ENCODE data around the gene PCSK5. TPM values are rescaled to one million over a fixed set of nuclear protein-coding genes. Genes with fewer than 3 reads are reported as not detected.

The PCSK5 gene
- total and polyA plus RNA-seq, 2 of the 8 experiments (the other 6 are each of a cell fraction or from before 2014, with no cell fraction given) = 5.5 to 10.7 TPM

GRCh38 chr9:76109953-76110352 lies 219.5 kb downstream of the PCSK5 start:
- no peak overlapping the region for H2BK12ac ChIP-seq (ENCODE audit: low read depth, low read length)
- no peak overlapping the region for H3K27ac ChIP-seq (ENCODE audit: low read depth, low read length)
- H2BK120ac ChIP-seq (replicated peaks; ENCODE audit: low read depth, low read length) = no peak overlapping the region
- no peaks in the 10 kb centered on the region for H3K36me3 ChIP-seq (ENCODE audit: control insufficient read depth in 2 of 4, insufficient read depth in 4 of 4, low read length in 3 of 4)
- ChIA-PET CTCF (ENCODE audit: partially characterized antibody) (interaction anchor here (0.6 to 1.7 kb wide), 5 partner anchors 13 to 191 kb away, joined by 3 to 6 read pairs (median 3); no protein-coding TSS in a partner anchor), POLR2A (ENCODE audit: partially characterized antibody) (no interaction called here)
- DNase-seq (ENCODE audit: low read depth in 1 of 2, low spot score in 2 of 2) (no peak), FAIRE-seq (no peak)
- no peak overlapping the region for H3K4ac ChIP-seq (replicated peaks; ENCODE audit: insufficient read length, low read depth, low read length)
- H4K8ac ChIP-seq (ENCODE audit: extremely low read depth, insufficient read depth, low read length) = no peak overlapping the region
- no peak overlapping the region for H2BK5ac ChIP-seq (ENCODE audit: low read depth, low read length)
- H3K9ac ChIP-seq (replicated peaks in 1 of 4; ENCODE audit: extremely low read depth in 1 of 4, low read depth in 3 of 4, low read length in 3 of 4) = no peak overlapping the region
- no peak overlapping the region for H3K56ac ChIP-seq (replicated peaks; ENCODE audit: insufficient read length, low read depth, low read length)
- H2BK15ac ChIP-seq (ENCODE audit: low read length) = no peak overlapping the region
- H3K79me1 ChIP-seq (ENCODE audit: low read depth, low read length) = no peaks in the 10 kb centered on the region
- H4K91ac ChIP-seq (replicated peaks; ENCODE audit: insufficient read length, low read length) = no peak overlapping the region
- no peak overlapping the region for H3K14ac ChIP-seq (ENCODE audit: insufficient read length)
- no peak overlapping the region for H2BK20ac ChIP-seq (ENCODE audit: low read length)
- H3K4me3 ChIP-seq (ENCODE audit: extremely low read depth in 1 of 4, insufficient read depth in 2 of 4, low read depth in 3 of 4, low read length in 4 of 4) = no peak overlapping the region
- no peaks in the 10 kb centered on the region for H4K20me1 ChIP-seq (replicated peaks in 1 of 2; ENCODE audit: control insufficient read depth in 1 of 2, insufficient read depth in 2 of 2, low read length in 2 of 2)
- no peaks in the 10 kb centered on the region for H3K4me1 ChIP-seq (replicated peaks in 1 of 4; ENCODE audit: control insufficient read depth in 3 of 4, insufficient read depth in 4 of 4, low read length in 3 of 4)
- H3K79me2 ChIP-seq (ENCODE audit: control insufficient read depth in 1 of 2, insufficient read depth in 2 of 2, low read length in 2 of 2) = no peaks in the 10 kb centered on the region
- H2AFZ ChIP-seq (ENCODE audit: low read length) = no peak overlapping the region
- no peaks in the 10 kb centered on the region for H3K23me2 ChIP-seq (ENCODE audit: low read depth, low read length)
- H3K9me3 ChIP-seq (ENCODE audit: insufficient read depth in 2 of 2, low read depth in 1 of 2, low read length in 1 of 2) = no peaks in the 10 kb centered on the region
- no peaks in the 10 kb centered on the region for H3K27me3 ChIP-seq (replicated peaks in 1 of 4; ENCODE audit: control insufficient read depth in 3 of 4, extremely low read depth in 1 of 4, insufficient read depth in 3 of 4, low read length in 3 of 4)
- WGBS, 2 experiments (ENCODE audit: extremely low coverage in 1 of 2, insufficient coverage in 1 of 2, insufficient read length in 1 of 2, insufficient replicate concordance in 2 of 2, low coverage in 1 of 2, low lambda C conversion rate in 2 of 2, missing lambda C conversion rate in 1 of 2) = 93% methylated on average over 2 of the region's 2 CpGs; no CpG with 5 or more reads in 1 of the 2 experiments
- no peak overlapping the region for H2AK5ac ChIP-seq (ENCODE audit: low read depth, low read length)
- no peak overlapping the region for H3K18ac ChIP-seq (ENCODE audit: extremely low read depth, low read length)
- H4K5ac ChIP-seq (ENCODE audit: insufficient read length, low read depth, low read length) = no peak overlapping the region
- H3K23ac ChIP-seq (ENCODE audit: insufficient read length) = no peak overlapping the region
- H3K4me2 ChIP-seq (ENCODE audit: insufficient read depth in 1 of 2, low read depth in 2 of 2, low read length in 2 of 2) = no peak overlapping the region
- TF ChIP-seq CTBP2 (IDR thresholded peaks at IDR 0.05; ENCODE audit: borderline replicate concordance, insufficient read depth, insufficient read length, low read length) (no peak), TAF1 (IDR thresholded peaks at IDR 0.05; ENCODE audit: low read depth, low read length) (no peak), TAF7 (optimal IDR thresholded peaks at IDR 0.05; ENCODE audit: borderline replicate concordance, low read depth, low read length) (no peak), NRF1 (IDR thresholded peaks at IDR 0.05; ENCODE audit: low read depth, low read length) (no peak), POLR2AphosphoS5 (IDR thresholded peaks at IDR 0.05; ENCODE audit: low read depth, low read length) (no peak), JUND (IDR thresholded peaks at IDR 0.05; ENCODE audit: low read length) (no peak), BRCA1 (IDR thresholded peaks at IDR 0.05; ENCODE audit: low read depth, low read length) (no peak), CTCF (IDR thresholded peaks at IDR 0.05; ENCODE audit: control extremely low read depth in 1 of 3, insufficient read depth in 1 of 3, low read depth in 1 of 3, low read length in 3 of 3) (no peak), EGR1 (IDR thresholded peaks at IDR 0.05; ENCODE audit: borderline replicate concordance, low read depth, low read length) (no peak), USF2 (IDR thresholded peaks at IDR 0.05; ENCODE audit: low read length) (no peak), CBX8 (IDR thresholded peaks at IDR 0.05; ENCODE audit: borderline replicate concordance, low read depth, low read length) (no peak)
